GM12892 (cell line): ENCODE results near the gene CHGA.

Source experiments
- DNase-seq: peaks from one replicate; pipeline ENCODE4 v3.0.0; 2011; ENCODE audit not compliant: insufficient read length
- FAIRE-seq: peaks from 2 replicates; lab custom pipeline; 2011; peaks lifted over from hg19 to GRCh38; lab: Jason Lieb, UNC
- POLR2A ChIP-seq: IDR thresholded peaks from 2 replicates; pipeline ENCODE4 v1.6.1; 2011; ENCODE audit warnings: low read depth, low read length, control low read depth
- POLR2AphosphoS5 ChIP-seq: IDR thresholded peaks from 2 replicates; pipeline ENCODE4 v1.6.1; 2011; ENCODE audit warnings: low read depth, low read length, control low read depth
- TAF1 ChIP-seq: IDR thresholded peaks from 2 replicates; pipeline ENCODE4 v1.6.1; 2011; ENCODE audit warnings: low read depth, mild to moderate bottlenecking, control low read depth, low read length, borderline replicate concordance

The CHGA gene

GRCh38 chr14:92942576-92942975 lies 19.6 kb downstream of the CHGA start:
- FAIRE-seq (no peak), DNase-seq (no peak)
- TF ChIP-seq POLR2A, result no peak
- no peak for TF ChIP-seq POLR2AphosphoS5
- TF ChIP-seq TAF1, result no peak

DNA sequence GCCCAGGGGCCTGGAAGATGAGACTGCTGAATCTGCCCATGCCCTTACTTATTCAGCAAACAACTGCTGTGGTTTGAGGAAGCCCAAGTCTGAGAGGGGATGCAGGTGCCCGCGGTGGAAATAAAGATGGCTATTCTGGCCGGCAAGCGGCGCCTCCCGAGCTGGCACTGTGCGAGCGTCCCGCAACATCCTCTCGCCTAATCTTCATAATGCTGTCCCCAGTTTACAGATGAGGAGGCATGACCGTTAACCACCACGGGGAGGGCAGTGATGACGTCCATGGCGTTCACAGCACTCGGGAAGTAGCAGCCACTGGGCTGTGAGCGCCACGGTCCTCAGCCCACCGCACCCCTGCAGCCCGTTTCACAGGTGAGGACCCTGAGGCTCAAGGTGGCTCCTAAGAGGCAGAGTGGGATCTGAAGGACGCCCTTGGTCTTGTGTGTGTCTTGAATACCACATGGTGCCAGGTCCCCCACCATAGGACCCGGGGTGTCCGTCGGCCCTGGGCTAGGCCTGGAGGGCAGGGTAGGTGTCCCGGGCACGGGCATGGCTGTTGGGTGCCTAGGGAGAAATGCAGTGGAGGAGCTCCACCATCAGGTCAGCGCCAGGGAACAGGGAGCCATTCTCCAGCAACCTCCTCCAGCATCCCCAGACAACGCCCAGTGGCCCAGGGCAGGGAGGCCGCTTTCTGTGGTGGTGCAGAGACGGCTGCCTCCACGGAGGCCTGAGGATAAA lies 20.2 kb downstream of the CHGA start:
- TF ChIP-seq TAF1, result no peak
- no peak for DNase-seq
- FAIRE-seq, result no peak

DNA sequence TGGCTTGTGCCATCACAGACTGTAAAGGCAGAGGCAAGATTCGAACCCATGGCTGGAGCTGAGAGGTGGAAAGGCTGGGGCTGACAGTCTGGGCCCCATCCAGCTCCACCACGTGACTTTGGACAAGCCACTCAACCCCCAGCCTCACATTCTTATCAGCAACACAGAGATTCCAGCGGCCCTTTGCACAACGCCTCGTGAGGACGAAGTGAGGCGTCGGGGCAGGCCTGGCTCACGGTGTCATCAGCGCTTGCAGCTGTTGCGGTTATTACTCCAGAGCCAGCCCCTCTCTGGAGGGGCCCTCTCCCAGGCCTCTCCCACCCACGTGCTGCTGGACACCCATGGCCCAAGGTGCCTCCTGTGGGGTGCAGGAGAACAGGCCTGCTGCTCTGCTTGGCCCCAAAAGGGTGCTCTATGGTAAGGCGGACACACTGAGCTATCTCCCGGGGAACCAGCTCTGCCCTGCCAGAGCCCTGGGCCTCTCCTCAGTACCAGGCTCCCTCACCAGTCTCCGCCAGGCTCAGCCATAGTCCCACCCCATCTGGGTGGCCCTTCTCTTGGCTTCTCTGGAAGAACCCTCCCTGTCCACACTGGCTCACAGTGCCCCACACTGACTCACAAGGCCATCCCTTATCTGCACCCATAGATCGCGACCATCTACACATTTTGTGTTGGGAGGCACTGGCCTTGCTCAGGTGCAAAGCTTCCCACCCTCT lies 21.1 kb downstream of the CHGA start:
- TF ChIP-seq POLR2A, result no peak
- no peak for TF ChIP-seq POLR2AphosphoS5
- no peak for TF ChIP-seq TAF1
- DNase-seq (no peak), FAIRE-seq (no peak)

- FAIRE-seq (no peak), DNase-seq (no peak)
- TF ChIP-seq POLR2A, result no peak
- no peak for TF ChIP-seq POLR2AphosphoS5
- no peak for TF ChIP-seq TAF1
Observed at GRCh38 chr14:92944976-92945375, 22.0 kb downstream of the CHGA start.

DNA sequence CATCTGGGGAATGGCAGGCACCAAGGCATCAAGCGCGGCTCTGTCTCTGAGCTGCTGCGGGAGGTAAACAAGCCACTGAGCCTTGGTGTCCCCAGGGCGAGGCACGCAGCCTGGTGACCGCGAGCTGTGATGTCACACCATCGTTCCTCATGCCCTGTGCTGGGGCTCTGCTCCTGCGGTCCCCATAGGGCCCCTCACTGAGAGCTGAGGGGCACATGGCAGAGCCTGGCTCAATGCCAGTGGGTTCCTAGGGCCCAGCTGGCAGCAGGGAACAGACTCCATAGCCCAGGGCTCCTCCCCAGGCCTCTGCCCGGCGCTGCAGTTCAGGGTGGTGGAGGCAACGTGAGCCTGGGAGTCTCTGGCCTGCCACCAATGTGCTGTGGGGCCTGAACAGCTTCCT lies 22.6 kb downstream of the CHGA start:
- no peak for FAIRE-seq
- TF ChIP-seq POLR2AphosphoS5 (no peak), POLR2A (no peak), TAF1 (no peak)

GRCh38 chr14:92945959-92946846 lies 23.3 kb downstream of the CHGA start:
- TF ChIP-seq TAF1 (no peak), POLR2A (no peak), POLR2AphosphoS5 (no peak)
- FAIRE-seq (no peak), DNase-seq (no peak)

More for the DNA sequence above, 22.6 kb downstream of the CHGA start:
- no peak for DNase-seq

- TF ChIP-seq POLR2AphosphoS5 (no peak), TAF1 (no peak)
- FAIRE-seq (no peak), DNase-seq (no peak)
Observed at GRCh38 chr14:92946847-92947545, 24.0 kb downstream of the CHGA start.

- no peak for FAIRE-seq
- DNase-seq, result no peak
- TF ChIP-seq POLR2A (no peak), TAF1 (no peak), POLR2AphosphoS5 (no peak)
Observed at GRCh38 chr14:92948647-92949046, 25.7 kb downstream of the CHGA start.

GRCh38 chr14:92949496-92950192 lies 26.7 kb downstream of the CHGA start:
- TF ChIP-seq POLR2AphosphoS5 (no peak), TAF1 (no peak), POLR2A (no peak)

GRCh38 chr14:92950193-92950540 lies 27.2 kb downstream of the CHGA start:
- FAIRE-seq (no peak), DNase-seq (no peak)
- TF ChIP-seq POLR2AphosphoS5 (no peak), POLR2A (no peak)

More at GRCh38 chr14:92949496-92950192, 26.7 kb downstream of the CHGA start:
- no peak for DNase-seq
- FAIRE-seq, result no peak

DNA sequence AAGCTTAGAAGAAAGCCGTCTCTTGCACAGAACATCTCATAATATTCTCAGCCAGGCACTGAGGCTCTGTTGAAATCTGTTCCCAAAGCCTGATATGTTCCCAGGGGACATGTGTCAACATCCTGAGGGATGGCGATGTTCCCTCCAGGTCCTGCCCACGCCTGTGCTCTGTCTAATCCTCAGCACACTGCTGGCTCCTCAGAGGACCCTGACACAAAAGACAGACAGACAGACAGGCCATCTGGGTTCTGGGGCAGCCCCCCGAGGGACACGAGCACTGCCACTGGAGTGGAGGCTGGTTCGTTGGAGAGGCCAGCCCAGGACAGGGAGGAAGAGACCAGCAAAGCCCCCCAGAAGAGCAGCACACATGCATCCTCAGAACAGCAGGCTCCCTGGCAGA lies 27.8 kb downstream of the CHGA start:
- DNase-seq, result no peak
- no peak for TF ChIP-seq TAF1
- TF ChIP-seq POLR2AphosphoS5, result no peak
- no peak for TF ChIP-seq POLR2A
- no peak for FAIRE-seq
